Epithelial cell of proximal tubule (primary cell): ENCODE results near the gene TMEM33. TPM values are rescaled to one million over a fixed set of nuclear protein-coding genes. Genes with fewer than 3 reads are reported as not detected.
"Not testable (repeated sequence)": the region's sequence is repeated elsewhere in the genome, so short reads cannot be mapped to it uniquely, and the experiment has no call there.

Source experiments
- DNase-seq: peaks from one replicate; pipeline ENCODE4 v3.0.0-alpha.2; 2011; ENCODE audit warnings: low read depth
- H3K4me3 ChIP-seq: 2 replicates; pipeline ENCODE4 v1.5.1; 2011; ENCODE audit warnings: low read depth, mild to moderate bottlenecking, low read length
- CTCF ChIP-seq: conservative IDR thresholded peaks from 2 replicates; pipeline ENCODE4 v1.5.1; 2012; ENCODE audit warnings: low read depth, mild to moderate bottlenecking, low read length
- total RNA-seq: library from RNA; depleted of rRNA; stranded (reverse); fragments of >200 nt; gene quantifications from 2 replicates; pipeline ENCODE4 v1.2.3, GENCODE V29; 2015

Gene TMEM33
- total RNA-seq, 1 donor from 2014 or later = 43.2 TPM

GRCh38 chr4:41890085-41890484 lies 45.1 kb upstream of the TMEM33 start:
- no peak overlapping the region for H3K4me3 ChIP-seq
- no peak for TF ChIP-seq CTCF
- no peak for DNase-seq

GRCh38 chr4:41896648-41897047 lies 38.6 kb upstream of the TMEM33 start:
- no peak for DNase-seq
- H3K4me3 ChIP-seq = no peak overlapping the region
- no peak for TF ChIP-seq CTCF

DNA sequence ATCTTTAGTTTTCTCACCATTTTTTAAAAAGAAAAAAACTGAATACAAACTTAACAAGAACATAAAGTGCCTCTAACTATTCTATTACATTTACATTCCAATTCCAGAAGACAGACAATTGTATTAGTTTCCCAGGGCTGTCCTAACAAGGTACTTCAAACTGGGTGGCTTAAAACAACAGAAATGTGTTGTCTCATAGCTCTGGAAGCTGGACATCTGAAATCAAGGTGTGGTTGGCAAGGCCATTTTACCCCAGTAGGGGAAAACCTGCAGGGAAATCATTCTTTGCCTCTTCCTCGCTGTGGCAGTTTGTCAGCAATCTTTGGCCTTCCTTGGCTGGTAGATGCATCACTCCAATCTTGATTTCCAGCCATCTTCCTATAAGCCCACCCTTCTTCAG lies 37.5 kb upstream of the TMEM33 start:
- no peak for TF ChIP-seq CTCF

DNA sequence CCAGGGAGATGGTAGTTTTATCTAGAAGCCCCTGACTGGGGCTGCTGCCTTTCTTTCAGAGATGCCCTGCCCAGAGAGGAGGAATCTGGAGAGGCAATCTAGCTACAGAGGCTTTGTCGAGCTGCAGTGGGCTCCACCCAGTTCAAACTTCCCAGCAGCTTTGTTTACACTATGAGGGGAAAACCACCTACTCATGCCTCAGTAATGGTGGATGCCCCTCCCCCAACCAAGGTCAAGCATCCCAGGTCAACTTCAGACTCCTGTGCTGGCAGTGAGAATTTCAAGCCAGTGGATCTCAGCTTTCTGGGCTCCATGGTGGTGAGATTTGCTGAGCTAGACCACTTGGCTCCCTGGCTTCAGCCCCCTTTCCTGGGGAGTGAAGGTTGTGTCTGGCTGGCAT lies 26.1 kb upstream of the TMEM33 start:
- not testable (repeated sequence) for DNase-seq, H3K4me3 ChIP-seq

More for the DNA sequence above, 37.5 kb upstream of the TMEM33 start:
- DNase-seq = no peak
- no peak overlapping the region for H3K4me3 ChIP-seq

DNA sequence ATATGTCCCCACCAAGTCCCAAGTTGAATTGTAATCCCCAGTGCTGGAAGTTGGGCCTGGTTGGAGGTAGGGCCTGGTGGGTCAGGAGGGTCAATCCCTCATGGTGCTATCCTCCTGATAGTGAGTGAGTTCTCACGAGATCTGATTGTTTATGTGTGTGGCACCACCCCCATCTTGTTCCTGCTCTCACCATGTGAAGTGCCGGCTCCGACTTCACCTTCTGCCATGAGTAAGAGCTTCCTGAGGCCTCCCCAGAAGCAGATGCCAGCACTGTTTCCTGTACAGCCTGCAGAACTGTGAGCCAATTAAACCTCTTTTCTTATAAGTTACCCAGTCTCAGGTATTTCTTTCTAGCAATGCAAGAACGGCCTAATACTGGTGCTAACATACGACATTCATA lies 22.7 kb upstream of the TMEM33 start:
- no peak for DNase-seq
- no peak overlapping the region for H3K4me3 ChIP-seq
- no peak for TF ChIP-seq CTCF

DNA sequence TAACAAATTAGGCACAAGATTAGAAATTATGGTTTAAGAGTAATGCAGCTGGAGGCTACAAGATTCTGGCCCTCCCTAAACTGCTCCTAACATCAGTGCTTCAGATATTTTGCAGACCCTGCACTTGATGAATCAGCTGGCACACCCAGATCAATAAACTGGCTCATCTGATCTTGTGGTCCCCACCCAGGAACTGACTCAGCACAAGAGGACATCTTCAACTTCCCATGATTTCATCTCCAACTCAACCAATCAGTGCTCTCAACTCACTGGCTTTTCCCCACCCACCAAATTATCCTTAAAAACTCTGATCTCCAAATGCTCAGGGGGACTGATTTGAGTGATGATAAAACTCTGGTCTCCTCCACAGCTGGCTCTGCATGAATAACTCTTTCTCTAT lies 21.7 kb upstream of the TMEM33 start:
- no peak overlapping the region for H3K4me3 ChIP-seq
- no peak for DNase-seq
- TF ChIP-seq CTCF = no peak

DNA sequence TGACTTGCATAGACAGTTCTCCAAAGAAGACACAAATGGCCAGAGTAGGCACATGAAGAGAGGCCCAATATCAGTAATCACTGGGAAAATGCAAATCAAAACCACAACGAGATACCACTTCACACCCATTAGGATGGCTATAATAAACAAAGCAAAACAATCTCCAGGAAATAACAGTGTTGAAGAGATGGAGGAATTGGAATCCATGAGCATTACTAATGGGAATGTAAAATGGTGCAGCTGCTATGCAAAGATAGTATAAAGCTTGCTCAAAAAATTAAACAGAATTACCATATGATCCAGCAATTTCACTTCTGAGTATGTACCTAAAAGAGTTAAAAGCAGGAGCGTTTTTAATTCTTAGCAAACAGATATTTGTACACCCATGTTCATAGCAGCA lies 17.0 kb upstream of the TMEM33 start:
- no peak for TF ChIP-seq CTCF
- DNase-seq = no peak
- no peak overlapping the region for H3K4me3 ChIP-seq

DNA sequence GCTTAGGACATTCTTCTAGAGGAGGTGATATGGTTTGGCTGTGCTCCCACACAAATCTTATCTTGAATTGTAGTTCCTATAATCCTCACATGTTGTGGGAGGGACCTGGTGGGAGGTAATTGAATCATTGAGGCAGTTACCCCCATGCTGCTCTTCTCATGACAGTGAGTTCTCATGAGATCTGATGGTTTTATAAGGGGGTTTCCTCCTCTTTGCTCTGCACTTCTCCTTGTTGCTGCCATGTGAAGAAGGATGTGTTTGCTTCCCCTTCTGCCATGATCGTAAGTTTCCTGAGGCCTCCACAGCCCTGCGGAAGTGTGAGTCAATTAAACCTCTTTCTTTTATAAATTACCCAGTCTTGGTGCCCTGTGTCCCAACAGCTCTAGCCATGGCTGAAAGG lies 14.8 kb upstream of the TMEM33 start:
- not testable (repeated sequence) for H3K4me3 ChIP-seq, DNase-seq
